WTC11 (cell line): ENCODE measurements around the gene SEC22A. TPM values are rescaled to one million over a fixed set of nuclear protein-coding genes. Genes with fewer than 3 reads are reported as not detected.

ENCODE experiments used
- ATAC-seq: fragments of 200-7000 bp; cut with Tn5 transposase; 2 replicates; pipeline ENCODE4 v1.10.0; 2021; ENCODE audit warnings: mild to moderate bottlenecking, moderate library complexity
- CTCF ChIA-PET: fragments of 300-600 bp; sonication (Branson Sonifier 250); formaldehyde crosslinking; loops from one replicate; lab custom pipeline; 2021; ENCODE audit warnings: antibody characterized with exemption; lab: Charles Lee
- POLR2A ChIA-PET: fragments of 350-600 bp; sonication (Branson Sonifier 250); formaldehyde crosslinking; loops from one replicate; lab custom pipeline; 2021; ENCODE audit warnings: antibody characterized with exemption; lab: Charles Lee
- DNase-seq: peaks from one replicate; pipeline ENCODE4 v3.0.0; 2021; ENCODE audit warnings: low spot score
- H3K27ac Mint-ChIP-seq: 2 replicates; pipeline ENCODE4 v1.8.0; 2021; ENCODE audit warnings: mixed read lengths
- H3K27me3 Mint-ChIP-seq: 2 replicates; pipeline ENCODE4 v1.8.0; 2021; ENCODE audit warnings: low read depth, mild to moderate bottlenecking, moderate library complexity, mixed read lengths
- H3K36me3 Mint-ChIP-seq: 2 replicates; pipeline ENCODE4 v1.8.0; 2021; ENCODE audit warnings: mixed read lengths
- H3K4me1 Mint-ChIP-seq: 2 replicates; pipeline ENCODE4 v1.8.0; 2022; ENCODE audit warnings: mixed read lengths
- H3K4me3 Mint-ChIP-seq: 2 replicates; pipeline ENCODE4 v1.8.0; 2021; ENCODE audit warnings: mild to moderate bottlenecking, moderate library complexity, mixed read lengths
- H3K9me3 Mint-ChIP-seq: 2 replicates; pipeline ENCODE4 v1.8.0; 2021; ENCODE audit warnings: mixed read lengths
- ATF1 ChIP-seq: sonication (generic); formaldehyde crosslinking; IDR thresholded peaks from 2 replicates; pipeline ENCODE4 v1.8.1; 2023; ENCODE audit warnings: mild to moderate bottlenecking, moderate library complexity, missing genetic modification reagents
- ATF6 ChIP-seq: sonication (generic); formaldehyde crosslinking; IDR thresholded peaks from 2 replicates; pipeline ENCODE4 v1.8.1; 2023; ENCODE audit warnings: mild to moderate bottlenecking, missing genetic modification reagents
- CDX4 ChIP-seq: fragments of 250-450 bp; sonication (Bioruptor Pico); IDR thresholded peaks from 2 replicates; pipeline ENCODE4 v1.9.0; 2021; ENCODE audit warnings: moderate library complexity, mild to moderate bottlenecking, inconsistent platforms, borderline replicate concordance
- CREB1 ChIP-seq: sonication (generic); formaldehyde crosslinking; IDR thresholded peaks from 2 replicates; pipeline ENCODE4 v1.8.0; 2023; ENCODE audit warnings: mild to moderate bottlenecking, missing genetic modification reagents
- ELF4 ChIP-seq: sonication (generic); formaldehyde crosslinking; IDR thresholded peaks from 2 replicates; pipeline ENCODE4 v1.8.1; 2022; ENCODE audit warnings: low read depth, mild to moderate bottlenecking, moderate library complexity, missing genetic modification reagents
- ESRRA ChIP-seq: sonication (generic); formaldehyde crosslinking; IDR thresholded peaks from 2 replicates; pipeline ENCODE4 v1.8.1; 2022; ENCODE audit warnings: mild to moderate bottlenecking, missing genetic modification reagents, borderline replicate concordance
- FOXJ3 ChIP-seq: sonication (generic); formaldehyde crosslinking; IDR thresholded peaks from 2 replicates; pipeline ENCODE4 v1.9.0; 2021; ENCODE audit warnings: missing genetic modification reagents, mild to moderate bottlenecking, borderline replicate concordance
- GABPB1 ChIP-seq: sonication (generic); formaldehyde crosslinking; IDR thresholded peaks from 2 replicates; pipeline ENCODE4 v1.8.1; 2023; ENCODE audit warnings: mild to moderate bottlenecking, missing genetic modification reagents
- GRHL2 ChIP-seq: fragments of 250-450 bp; sonication (Bioruptor Pico); IDR thresholded peaks from 2 replicates; pipeline ENCODE4 v1.8.0; 2022; ENCODE audit warnings: mild to moderate bottlenecking, moderate library complexity; ENCODE audit not compliant: insufficient replicate concordance, severe bottlenecking
- GTF2I ChIP-seq: fragments of 250-450 bp; sonication (Bioruptor Pico); conservative IDR thresholded peaks from 2 replicates; pipeline ENCODE4 v1.4.0; 2021; ENCODE audit warnings: mild to moderate bottlenecking
- IRF1 ChIP-seq: sonication (generic); formaldehyde crosslinking; IDR thresholded peaks from 2 replicates; pipeline ENCODE4 v1.8.0; 2023; ENCODE audit warnings: missing genetic modification reagents
- JAZF1 ChIP-seq: fragments of 250-450 bp; sonication (Bioruptor Pico); IDR thresholded peaks from 2 replicates; pipeline ENCODE4 v1.9.0; 2021; ENCODE audit warnings: moderate library complexity, mild to moderate bottlenecking, inconsistent platforms
- MAX ChIP-seq: sonication (generic); formaldehyde crosslinking; IDR thresholded peaks from 2 replicates; pipeline ENCODE4 v1.8.0; 2022; ENCODE audit warnings: mild to moderate bottlenecking, missing genetic modification reagents
- NFATC4 ChIP-seq: fragments of 250-450 bp; sonication (Bioruptor Pico); IDR thresholded peaks from 2 replicates; pipeline ENCODE4 v1.9.0; 2021; ENCODE audit warnings: mild to moderate bottlenecking
- NR3C1 ChIP-seq: sonication (generic); formaldehyde crosslinking; conservative IDR thresholded peaks from 2 replicates; pipeline ENCODE4 v1.8.1; 2023; ENCODE audit warnings: low read depth, mild to moderate bottlenecking, missing genetic modification reagents
- OVOL2 ChIP-seq: fragments of 250-450 bp; sonication (Bioruptor Pico); IDR thresholded peaks from 2 replicates; pipeline ENCODE4 v1.9.0; 2021; ENCODE audit warnings: mild to moderate bottlenecking, borderline replicate concordance
- PRRX2 ChIP-seq: fragments of 250-450 bp; sonication (Bioruptor Pico); IDR thresholded peaks from 2 replicates; pipeline ENCODE4 v1.8.0; 2021; ENCODE audit warnings: mild to moderate bottlenecking
- RORB ChIP-seq: fragments of 250-450 bp; sonication (Bioruptor Pico); IDR thresholded peaks from 2 replicates; pipeline ENCODE4 v1.9.0; 2021; ENCODE audit warnings: mild to moderate bottlenecking
- SMAD3 ChIP-seq: sonication (generic); formaldehyde crosslinking; IDR thresholded peaks from 2 replicates; pipeline ENCODE4 v1.8.0; 2022; ENCODE audit warnings: missing genetic modification reagents, mild to moderate bottlenecking, borderline replicate concordance
- SMAD4 ChIP-seq: sonication (generic); formaldehyde crosslinking; IDR thresholded peaks from 2 replicates; pipeline ENCODE4 v1.8.0; 2022; ENCODE audit warnings: mild to moderate bottlenecking, missing genetic modification reagents
- TP53 ChIP-seq: sonication (generic); formaldehyde crosslinking; IDR thresholded peaks from 2 replicates; pipeline ENCODE4 v1.8.1; 2023; ENCODE audit warnings: mild to moderate bottlenecking, missing genetic modification reagents
- ZNF396 ChIP-seq: fragments of 250-450 bp; sonication (Bioruptor Pico); IDR thresholded peaks from 2 replicates; pipeline ENCODE4 v1.8.0; 2021; ENCODE audit warnings: mild to moderate bottlenecking, moderate library complexity, borderline replicate concordance
- ZNF425 ChIP-seq: fragments of 250-450 bp; sonication (Bioruptor Pico); conservative IDR thresholded peaks from 2 replicates; pipeline ENCODE4 v1.9.0; 2021; ENCODE audit warnings: mild to moderate bottlenecking
- total RNA-seq: library from RNA; stranded (reverse); gene quantifications from 3 replicates; pipeline ENCODE4 v1.2.3, GENCODE V29; 2021

The SEC22A gene
- total RNA-seq, 1 experiment from 2014 or later, result 12.6 TPM

- Mint-ChIP-seq H3K4me1 (peaks cover 17% of the 10 kb centered on the region), H3K27me3 (no peaks in the 10 kb centered on the region), H3K36me3 (peaks cover 14% of the 10 kb centered on the region), H3K27ac (no peak overlapping the region), H3K4me3 (no peak overlapping the region), H3K9me3 (no peaks in the 10 kb centered on the region)
- ChIA-PET CTCF (interaction anchor here (1.2 to 1.3 kb wide), 3 partner anchors 24 to 206 kb away, joined by 3 to 5 read pairs (median 3); no protein-coding TSS in a partner anchor), POLR2A (no interaction called here)
- TF ChIP-seq SMAD4 (no peak), TP53 (no peak), SMAD3 (CRISPR knock-in tag) (no peak)
- no peak for ATAC-seq
- DNase-seq, result no peak
Observed at GRCh38 chr3:123283074-123283473, 81.3 kb downstream of the SEC22A start.

GRCh38 chr3:123283657-123284398 lies 82.1 kb downstream of the SEC22A start:
- TF ChIP-seq NR3C1 (CRISPR knock-in tag), result no peak
- no peak for TF ChIP-seq GABPB1
- POLR2A ChIA-PET, result no interaction called here

GRCh38 chr3:123284399-123285010 lies 82.8 kb downstream of the SEC22A start:
- Mint-ChIP-seq H3K27me3 (no peaks in the 10 kb centered on the region), H3K27ac (no peak overlapping the region), H3K36me3 (peaks cover 25% of the 10 kb centered on the region), H3K4me3 (no peak overlapping the region), H3K9me3 (no peaks in the 10 kb centered on the region), H3K4me1 (peaks cover 4% of the 10 kb centered on the region; the same call in 1 of the 2 replicates)
- no peak for TF ChIP-seq ZNF396 (CRISPR knock-in tag)
- TF ChIP-seq MAX (CRISPR knock-in tag), result no peak
- TF ChIP-seq ZNF425 (CRISPR knock-in tag), result no peak
- TF ChIP-seq PRRX2, result no peak
- TF ChIP-seq ATF1 (CRISPR knock-in tag), result no peak
- no peak for TF ChIP-seq TP53
- TF ChIP-seq ELF4 (CRISPR knock-in tag), result no peak
- POLR2A ChIA-PET, result no interaction called here
- DNase-seq (no peak), ATAC-seq (no peak)
- CTCF ChIA-PET, result interaction anchor here (0.5 to 3.1 kb wide), 3 partner anchors 23 to 219 kb away, joined by 3 to 21 read pairs (median 3); no protein-coding TSS in a partner anchor

More at GRCh38 chr3:123283657-123284398, 82.1 kb downstream of the SEC22A start:
- H3K4me3 Mint-ChIP-seq, result no peak overlapping the region
- H3K36me3 Mint-ChIP-seq, result peaks cover 20% of the 10 kb centered on the region
- H3K9me3 Mint-ChIP-seq, result no peaks in the 10 kb centered on the region
- CTCF ChIA-PET, result interaction anchor here (3.1 kb wide), 1 partner anchor 24 kb away, joined by 21 read pairs; no protein-coding TSS in a partner anchor
- H3K27ac Mint-ChIP-seq, result no peak overlapping the region
- ATAC-seq (no peak), DNase-seq (no peak)
- peaks cover 9% of the 10 kb centered on the region for H3K4me1 Mint-ChIP-seq
- H3K27me3 Mint-ChIP-seq, result no peaks in the 10 kb centered on the region

GRCh38 chr3:123285066-123285465 lies 83.3 kb downstream of the SEC22A start:
- no peak overlapping the region for H3K27ac Mint-ChIP-seq
- no peak for ATAC-seq
- no peak for TF ChIP-seq JAZF1 (CRISPR knock-in tag)
- no peak for TF ChIP-seq CREB1 (CRISPR knock-in tag)
- no peak for TF ChIP-seq NR3C1 (CRISPR knock-in tag)
- no peak for TF ChIP-seq FOXJ3 (CRISPR knock-in tag)
- no peak for TF ChIP-seq ESRRA (CRISPR knock-in tag)
- TF ChIP-seq ATF6 (CRISPR knock-in tag), result no peak
- TF ChIP-seq RORB, result no peak
- TF ChIP-seq IRF1 (CRISPR knock-in tag), result no peak
- TF ChIP-seq GTF2I, result no peak
- TF ChIP-seq NFATC4 (CRISPR knock-in tag), result no peak
- TF ChIP-seq OVOL2 (CRISPR knock-in tag), result no peak
- TF ChIP-seq CDX4 (CRISPR knock-in tag), result no peak
- no peak for TF ChIP-seq TP53
- TF ChIP-seq GRHL2 (CRISPR knock-in tag), result no peak

More at GRCh38 chr3:123285066-123285465, 83.3 kb downstream of the SEC22A start:
- Mint-ChIP-seq H3K4me3 (no peak overlapping the region), H3K9me3 (no peaks in the 10 kb centered on the region), H3K27me3 (no peaks in the 10 kb centered on the region), H3K4me1 (no peaks in the 10 kb centered on the region), H3K36me3 (peaks cover 30% of the 10 kb centered on the region)
- ChIA-PET CTCF (interaction anchor here (0.5 to 3.1 kb wide), 3 partner anchors 22 to 218 kb away, joined by 3 to 21 read pairs (median 3); no protein-coding TSS in a partner anchor), POLR2A (no interaction called here)
- DNase-seq, result no peak
